ENCODE data around the gene AVPI1. TPM values are rescaled to one million over a fixed set of nuclear protein-coding genes. Genes with fewer than 3 reads are reported as not detected.

Gene AVPI1
- total and polyA plus RNA-seq, 2 of the 13 experiments (the other 11 are each of a cell fraction or from before 2014, with no cell fraction given): 39.8 to 61.2 TPM

- no peak for TF ChIP-seq LRRFIP1 (CRISPR knock-in tag; conservative IDR thresholded peaks at IDR 0.05)
- TF ChIP-seq BRCA1 (CRISPR knock-in tag; IDR thresholded peaks at IDR 0.05): no peak
- TF ChIP-seq ZNF33B (CRISPR knock-in tag; IDR thresholded peaks at IDR 0.05): no peak
- TF ChIP-seq, protein P1, sequence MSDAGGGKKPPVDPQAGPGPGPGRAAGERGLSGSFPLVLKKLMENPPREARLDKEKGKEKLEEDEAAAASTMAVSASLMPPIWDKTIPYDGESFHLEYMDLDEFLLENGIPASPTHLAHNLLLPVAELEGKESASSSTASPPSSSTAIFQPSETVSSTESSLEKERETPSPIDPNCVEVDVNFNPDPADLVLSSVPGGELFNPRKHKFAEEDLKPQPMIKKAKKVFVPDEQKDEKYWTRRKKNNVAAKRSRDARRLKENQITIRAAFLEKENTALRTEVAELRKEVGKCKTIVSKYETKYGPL (CRISPR knock-in tag; IDR thresholded peaks at IDR 0.05): no peak
- no peak for TF ChIP-seq ZNF570 (CRISPR knock-in tag; IDR thresholded peaks at IDR 0.05; ENCODE audit: borderline replicate concordance)
- TF ChIP-seq NCOA1 (CRISPR knock-in tag; IDR thresholded peaks at IDR 0.05): no peak
- TF ChIP-seq NR2C2 (CRISPR knock-in tag; IDR thresholded peaks at IDR 0.05; ENCODE audit: borderline replicate concordance): peak; percentile 94
- peak; percentile 44; the same call in 1 of the 2 replicates for TF ChIP-seq KAT8 (CRISPR knock-in tag; IDR thresholded peaks at IDR 0.05)
- no peak for TF ChIP-seq ZNF891 (CRISPR knock-in tag; IDR thresholded peaks at IDR 0.05)
- no peak for TF ChIP-seq SNAI1 (CRISPR knock-in tag; IDR thresholded peaks at IDR 0.05; ENCODE audit: borderline replicate concordance)
- TF ChIP-seq RXRB (CRISPR knock-in tag; IDR thresholded peaks at IDR 0.05; ENCODE audit: borderline replicate concordance): peak; percentile 94
- no peak for TF ChIP-seq MAFG (CRISPR knock-in tag; IDR thresholded peaks at IDR 0.05)
- TF ChIP-seq, protein P2, sequence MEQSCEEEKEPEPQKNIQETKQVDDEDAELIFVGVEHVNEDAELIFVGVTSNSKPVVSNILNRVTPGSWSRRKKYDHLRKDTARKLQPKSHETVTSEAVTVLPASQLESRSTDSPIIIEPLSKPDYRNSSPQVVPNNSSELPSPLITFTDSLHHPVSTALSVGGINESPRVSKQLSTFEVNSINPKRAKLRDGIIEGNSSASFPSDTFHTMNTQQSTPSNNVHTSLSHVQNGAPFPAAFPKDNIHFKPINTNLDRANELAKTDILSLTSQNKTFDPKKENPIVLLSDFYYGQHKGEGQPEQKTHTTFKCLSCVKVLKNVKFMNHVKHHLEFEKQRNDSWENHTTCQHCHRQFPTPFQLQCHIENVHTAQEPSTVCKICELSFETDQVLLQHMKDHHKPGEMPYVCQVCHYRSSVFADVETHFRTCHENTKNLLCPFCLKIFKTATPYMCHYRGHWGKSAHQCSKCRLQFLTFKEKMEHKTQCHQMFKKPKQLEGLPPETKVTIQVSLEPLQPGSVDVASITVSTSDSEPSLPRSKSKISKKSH (CRISPR knock-in tag; IDR thresholded peaks at IDR 0.05; ENCODE audit: borderline replicate concordance): no peak; the same call in 1 of the 2 replicates
- TF ChIP-seq GFI1 (CRISPR knock-in tag; IDR thresholded peaks at IDR 0.05; ENCODE audit: borderline replicate concordance): no peak
- no peak for TF ChIP-seq SIN3B (IDR thresholded peaks at IDR 0.05; ENCODE audit: low read length)
- no peak for TF ChIP-seq PCBP1 (IDR thresholded peaks at IDR 0.05; ENCODE audit: borderline replicate concordance, low read depth, low read length)
- peak; percentile 56; the same call in 1 of the 2 replicates for TF ChIP-seq BRD4 (CRISPR knock-in tag; IDR thresholded peaks at IDR 0.05)
- TF ChIP-seq, protein P3, sequence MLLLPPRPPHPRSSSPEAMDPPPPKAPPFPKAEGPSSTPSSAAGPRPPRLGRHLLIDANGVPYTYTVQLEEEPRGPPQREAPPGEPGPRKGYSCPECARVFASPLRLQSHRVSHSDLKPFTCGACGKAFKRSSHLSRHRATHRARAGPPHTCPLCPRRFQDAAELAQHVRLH (CRISPR knock-in tag; IDR thresholded peaks at IDR 0.05; ENCODE audit: borderline replicate concordance, low read depth): peak; percentile 44; the same call in 1 of the 2 replicates
- no peak for TF ChIP-seq NFKBIZ (CRISPR knock-in tag; IDR thresholded peaks at IDR 0.05)
- TF ChIP-seq ZNF556 (CRISPR knock-in tag; IDR thresholded peaks at IDR 0.05; ENCODE audit: borderline replicate concordance): peak; percentile 67; the same call in 1 of the 2 replicates
- TF ChIP-seq NPAS2 (CRISPR knock-in tag; IDR thresholded peaks at IDR 0.05; ENCODE audit: borderline replicate concordance): no peak
- TF ChIP-seq NR1H2 (CRISPR knock-in tag; IDR thresholded peaks at IDR 0.05; ENCODE audit: borderline replicate concordance, low read depth): no peak
- TF ChIP-seq ZNF839 (CRISPR knock-in tag; IDR thresholded peaks at IDR 0.05; ENCODE audit: borderline replicate concordance): no peak
- no peak for TF ChIP-seq MED13 (CRISPR knock-in tag; IDR thresholded peaks at IDR 0.05)
- TF ChIP-seq ZNF180 (CRISPR knock-in tag; IDR thresholded peaks at IDR 0.05; ENCODE audit: borderline replicate concordance, low read depth): no peak
- TF ChIP-seq SP4 (CRISPR knock-in tag; IDR thresholded peaks at IDR 0.05): no peak
- no peak for TF ChIP-seq ZNF124 (CRISPR knock-in tag; IDR thresholded peaks at IDR 0.05)
Measured at GRCh38 chr10:97707134-97707861, 20.3 kb upstream of the AVPI1 start (continued).

Data from HepG2 (cell line).